Adrenal gland (tissue), 12 donors: ENCODE measurements around the gene ACTR3. TPM values are rescaled to one million over a fixed set of nuclear protein-coding genes. Genes with fewer than 3 reads are reported as not detected.
A peak's percentile ranks its signal among the peaks of the same experiment; 100 is the strongest.

ENCODE experiments used
- DNase-seq, 7 donors: peaks; one replicate each; pipeline ENCODE4 v3.0.0-alpha.2; 2019 to 2020
- H3K27ac ChIP-seq, 5 donors: fragments of 200-600 bp; sonication (generic) in 4 of 5; 1 replicate in 3 of 5; 2 replicates in 2 of 5; pipeline versions ENCODE4 v1.5.1 to v1.8.0; 2016 to 2020; ENCODE audit warnings: mild to moderate bottlenecking in 1 of 5
- H3K27me3 ChIP-seq: fragments of 200-600 bp; 2 replicates; pipeline ENCODE4 v1.8.0; 2021
- H3K36me3 ChIP-seq, 2 donors: fragments of 200-600 bp; replicated peaks in 1 of 2; 1 replicate in 1 of 2; 2 replicates in 1 of 2; pipeline versions ENCODE4 v1.5.1 to v1.8.0; 2018 to 2022
- H3K4me1 ChIP-seq, 2 donors: fragments of 200-600 bp; replicated peaks in 1 of 2; 1 replicate in 1 of 2; 2 replicates in 1 of 2; pipeline versions ENCODE4 v1.5.1 to v1.8.0; 2018 to 2021
- H3K4me3 ChIP-seq, 4 donors: fragments of 200-600 bp; sonication (generic) in 3 of 4; one replicate each; pipeline ENCODE4 v1.5.1; 2016 to 2018
- H3K9me3 ChIP-seq, 3 donors: fragments of 200-600 bp; sonication (generic) in 1 of 3; replicated peaks in 1 of 3; 1 replicate in 2 of 3; 2 replicates in 1 of 3; pipeline versions ENCODE4 v1.5.1 to v1.8.0; 2016 to 2021
- POLR2A ChIP-seq, 2 donors: fragments of 450-650 bp; IDR thresholded peaks; one replicate each; pipeline ENCODE4 v1.6.1; 2017; ENCODE audit warnings: antibody characterized with exemption in 2 of 2, mild to moderate bottlenecking in 2 of 2, moderate library complexity in 1 of 2
- WGBS, 4 donors: extraction: QIAGEN DNeasy Blood & Tissue Kit in 2 of 4; methylation state at CpG; one replicate each; pipeline versions ENCODE4 v1.1.5 to v1.1.7; 2013 to 2017; 5-methylcytosine and 5-hydroxymethylcytosine counted together
- intact Hi-C, 2 donors: fragments of 100-400 bp; cut with DNase I; formaldehyde crosslinking; loops; one replicate each; pipeline versions ENCODE4 v1.14.1 to v1.15.0; 2022 to 2023
- polyA plus RNA-seq, 3 donors: library from polyadenylated mRNA; stranded (reverse); fragments of 200-250 nt in 2 of 3; fragments of 350-450 nt in 1 of 3; fragmentation: Illumina TruSeq in 1 of 3; extraction: RNeasy Lipid Tissue Mini Kit (QIAGEN cat#74804) in 1 of 3; gene quantifications; one replicate each; pipeline ENCODE4 v1.2.3, GENCODE V29; 2013 to 2014
- total RNA-seq, 9 donors: library from RNA; depleted of rRNA in 4 of 9; stranded (reverse); fragments of >200 nt in 4 of 9; fragments of 120-200 nt in 1 of 9; fragmentation: NEBNext Ultra II Directional in 1 of 9; extraction: Animal tissue kit (Norgen Biotek cat#: 25700) in 1 of 9; gene quantifications; one replicate each; pipeline versions ENCODE4 v1.1.0 to v1.2.4, GENCODE V29; 2013 to 2023
- TF ChIP-seq, protein P1 (sequence below), 6 experiments: fragments of 450-650 bp in 4 of 6; fragments of 200-600 bp in 2 of 6; sonication (generic) in 1 of 6; IDR thresholded peaks; 1 replicate in 5 of 6; 2 replicates in 1 of 6; pipeline versions ENCODE4 v1.5.1 to v1.8.0; 2016 to 2021; ENCODE audit warnings: antibody characterized with exemption in 6 of 6, mild to moderate bottlenecking in 2 of 6, moderate library complexity in 1 of 6
- donor health status: healthy with polysubstance abuse.
- donor health status: Bipolar disorder and iron deficiency.
- donor health status: DM: yes; HTN: yes; CAD: no.
- donor health status: DM: no; HTN: no; CAD: no.
- donor health status: DM: no; HTN: no; CAD: no.
- donor health status: DM: yes; HTN: yes; CAD: no.

The ACTR3 gene
- total and polyA plus RNA-seq, 12 donors: 28.1 to 530 (median 219) TPM

DNA sequence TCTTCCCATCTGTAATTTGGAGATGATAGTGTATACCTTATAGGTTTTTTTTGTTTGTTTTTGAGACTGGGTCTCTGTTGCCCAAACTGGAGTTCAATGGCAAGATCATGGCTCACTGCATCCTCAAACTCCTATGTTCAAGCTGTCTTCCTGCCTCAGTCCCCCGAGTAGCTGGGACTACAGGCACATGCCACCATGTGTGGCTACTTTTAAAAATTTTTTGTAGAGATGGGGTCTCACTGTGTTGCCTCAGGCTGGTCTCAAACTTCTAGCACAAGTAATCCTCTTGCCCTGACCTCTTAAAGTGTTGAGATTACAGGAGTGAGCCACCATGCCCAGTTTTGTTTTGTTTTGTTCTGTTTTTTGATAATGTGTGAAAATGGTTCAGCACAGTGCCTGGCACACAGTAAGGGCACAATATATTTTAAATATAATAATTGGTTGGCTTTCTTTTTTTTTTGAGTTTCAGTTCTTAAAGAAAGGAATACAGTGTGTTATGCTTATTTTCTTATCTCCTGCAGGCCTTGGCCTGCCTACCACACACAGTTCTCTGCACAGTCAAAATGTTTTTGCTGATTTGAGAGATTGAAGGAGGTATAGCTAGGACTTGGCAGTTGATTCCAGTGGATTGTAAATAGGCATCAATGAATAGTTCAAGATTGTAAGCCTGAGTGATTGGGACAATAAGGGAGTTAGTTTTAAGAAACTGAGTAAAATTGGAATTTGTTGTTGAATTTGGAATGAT is 6.1 kb downstream of the ACTR3 start:
- Histone ChIP-seq H3K36me3 (no peaks in the 10 kb centered on the region), H3K9me3 (no peaks in the 10 kb centered on the region), H3K4me3 (no peak overlapping the region), H3K27ac (peak overlapping the region in 2 of 5 donors; percentile 18 to 29), H3K4me1 (peaks cover 65 to 98% of the 10 kb centered on the region in 2 donors), H3K27me3 (no peaks in the 10 kb centered on the region)
- intact Hi-C loops: loop anchor here in 1 of 2 donors (10.0 kb wide), 1 partner anchor 141 kb away; the partner anchor contains the start of gene SLC35F5
- 68 to 92% (median 69%) methylated on average over 1 of the region's 1 CpG for WGBS, 4 donors
- TF ChIP-seq, protein P1, sequence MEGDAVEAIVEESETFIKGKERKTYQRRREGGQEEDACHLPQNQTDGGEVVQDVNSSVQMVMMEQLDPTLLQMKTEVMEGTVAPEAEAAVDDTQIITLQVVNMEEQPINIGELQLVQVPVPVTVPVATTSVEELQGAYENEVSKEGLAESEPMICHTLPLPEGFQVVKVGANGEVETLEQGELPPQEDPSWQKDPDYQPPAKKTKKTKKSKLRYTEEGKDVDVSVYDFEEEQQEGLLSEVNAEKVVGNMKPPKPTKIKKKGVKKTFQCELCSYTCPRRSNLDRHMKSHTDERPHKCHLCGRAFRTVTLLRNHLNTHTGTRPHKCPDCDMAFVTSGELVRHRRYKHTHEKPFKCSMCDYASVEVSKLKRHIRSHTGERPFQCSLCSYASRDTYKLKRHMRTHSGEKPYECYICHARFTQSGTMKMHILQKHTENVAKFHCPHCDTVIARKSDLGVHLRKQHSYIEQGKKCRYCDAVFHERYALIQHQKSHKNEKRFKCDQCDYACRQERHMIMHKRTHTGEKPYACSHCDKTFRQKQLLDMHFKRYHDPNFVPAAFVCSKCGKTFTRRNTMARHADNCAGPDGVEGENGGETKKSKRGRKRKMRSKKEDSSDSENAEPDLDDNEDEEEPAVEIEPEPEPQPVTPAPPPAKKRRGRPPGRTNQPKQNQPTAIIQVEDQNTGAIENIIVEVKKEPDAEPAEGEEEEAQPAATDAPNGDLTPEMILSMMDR (IDR thresholded peaks at IDR 0.05): no peak
- no peak for TF ChIP-seq POLR2A (IDR thresholded peaks at IDR 0.05)
- DNase-seq: no peak

DNA sequence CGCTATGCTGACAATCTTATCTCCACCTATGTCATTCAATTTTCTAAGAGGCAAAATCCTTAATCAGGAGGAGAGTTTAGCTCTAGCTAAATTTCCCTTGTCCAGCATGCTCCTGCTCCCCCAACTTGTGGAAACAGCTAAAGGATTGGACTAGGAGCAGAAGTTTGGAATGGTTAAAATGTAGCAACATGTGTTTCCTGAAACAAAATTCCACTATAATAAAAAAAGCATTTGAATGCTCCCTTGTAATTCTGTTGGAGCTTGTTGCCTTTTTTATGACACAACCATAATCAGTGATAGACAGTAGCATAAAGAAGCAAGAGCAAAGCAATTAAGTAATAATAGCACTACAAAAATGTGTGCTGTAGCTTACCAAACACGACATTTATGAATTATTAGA is 6.9 kb downstream of the ACTR3 start:
- no peak for TF ChIP-seq POLR2A (IDR thresholded peaks at IDR 0.05)
- TF ChIP-seq, protein P1 (IDR thresholded peaks at IDR 0.05): no peak
- Histone ChIP-seq H3K36me3 (no peaks in the 10 kb centered on the region), H3K4me3 (no peak overlapping the region), H3K4me1 (peaks cover 62 to 100% of the 10 kb centered on the region in 2 donors), H3K27ac (peak overlapping the region in 1 of 5 donors; percentile 18), H3K27me3 (no peaks in the 10 kb centered on the region), H3K9me3 (no peaks in the 10 kb centered on the region)
- no peak for DNase-seq
- intact Hi-C loops: loop anchor here in 1 of 2 donors (10.0 kb wide), 1 partner anchor 142 kb away; the partner anchor contains the start of gene SLC35F5
- WGBS, 4 donors: 39 to 49% (median 40%) methylated on average over 2 of the region's 2 CpGs

DNA sequence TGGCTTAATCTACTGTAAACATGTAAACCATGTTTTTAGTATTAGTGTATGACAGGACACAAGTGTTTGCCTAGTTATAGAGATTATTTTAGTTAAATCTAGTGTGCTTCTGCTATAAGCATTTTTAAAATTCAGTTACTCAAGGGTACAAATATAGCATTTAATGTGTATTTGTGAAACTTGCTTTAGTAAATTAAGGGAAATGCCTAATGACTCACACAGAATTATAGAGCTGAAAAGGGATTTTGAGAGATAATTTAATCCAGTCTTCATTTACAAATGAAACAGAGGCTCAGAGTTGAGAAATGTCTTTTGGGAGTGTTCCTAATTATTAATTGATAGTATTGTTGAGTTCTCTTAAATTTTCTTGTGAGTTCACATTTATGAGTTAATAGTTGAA is 8.2 kb downstream of the ACTR3 start:
- no peak for DNase-seq
- TF ChIP-seq, protein P1 (IDR thresholded peaks at IDR 0.05): no peak
- no peak for TF ChIP-seq POLR2A (IDR thresholded peaks at IDR 0.05)
- no peaks in the 10 kb centered on the region for H3K36me3 ChIP-seq
- no peaks in the 10 kb centered on the region for H3K9me3 ChIP-seq
- H3K4me3 ChIP-seq: peak overlapping the region in 1 of 4 donors; percentile 23
- peaks cover 49 to 96% of the 10 kb centered on the region in 2 donors for H3K4me1 ChIP-seq
- peak overlapping the region in 2 of 5 donors; percentile 30 to 41 for H3K27ac ChIP-seq
- intact Hi-C loops: loop anchor here in 1 of 2 donors (10.0 kb wide), 1 partner anchor 143 kb away; the partner anchor contains the start of gene SLC35F5
- no peaks in the 10 kb centered on the region for H3K27me3 ChIP-seq

DNA sequence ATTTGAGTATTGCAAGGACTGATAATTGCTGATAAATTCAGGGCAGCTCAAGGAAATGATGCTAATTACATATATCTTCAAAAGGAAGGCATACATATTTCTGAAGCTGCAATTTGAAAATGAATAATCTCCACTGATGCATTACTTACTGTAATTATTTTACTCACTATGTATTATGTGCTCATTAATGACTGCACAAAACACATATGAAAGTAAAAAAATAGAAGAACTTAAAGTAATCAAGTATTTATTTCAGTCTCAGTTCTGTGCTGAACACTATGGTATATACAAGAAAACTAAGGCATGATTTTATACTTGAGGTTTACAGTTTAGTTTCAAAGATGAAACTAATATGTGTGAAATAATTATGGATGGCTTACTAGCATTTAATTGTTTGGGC is 9.3 kb downstream of the ACTR3 start:
- TF ChIP-seq POLR2A (IDR thresholded peaks at IDR 0.05): no peak
- TF ChIP-seq, protein P1 (IDR thresholded peaks at IDR 0.05): no peak
- no peak for DNase-seq
- intact Hi-C loops: loop anchor here in 1 of 2 donors (10.0 kb wide), 1 partner anchor 144 kb away; the partner anchor contains the start of gene SLC35F5
- Histone ChIP-seq H3K9me3 (no peaks in the 10 kb centered on the region), H3K36me3 (no peaks in the 10 kb centered on the region), H3K4me1 (peaks cover 45 to 92% of the 10 kb centered on the region in 2 donors), H3K27ac (no peak overlapping the region), H3K4me3 (no peak overlapping the region), H3K27me3 (no peaks in the 10 kb centered on the region)
